ENCODE measurements around the gene KCNJ9.

Gene KCNJ9

GRCh38 chr1:160137216-160137862 lies 56.0 kb downstream of the KCNJ9 start:
- no peak for TF ChIP-seq CTCF (IDR thresholded peaks at IDR 0.05; ENCODE audit: poor library complexity, severe bottlenecking)
- no peaks in the 10 kb centered on the region for H3K27me3 ChIP-seq (ENCODE audit: insufficient read depth, poor library complexity, severe bottlenecking)
- no peaks in the 10 kb centered on the region for H3K4me1 ChIP-seq (ENCODE audit: insufficient read depth, poor library complexity, severe bottlenecking)
- no peak overlapping the region for H3K4me3 ChIP-seq (ENCODE audit: severe bottlenecking)
- H3K9me3 ChIP-seq (ENCODE audit: severe bottlenecking): no peaks in the 10 kb centered on the region
- ATAC-seq (ENCODE audit: low read depth) (no peak), DNase-seq (ENCODE audit: low spot score) (no peak)
- H3K36me3 ChIP-seq (ENCODE audit: low read depth): no peaks in the 10 kb centered on the region
- no peak overlapping the region for H3K27ac ChIP-seq (ENCODE audit: poor library complexity, severe bottlenecking)

- no peak for TF ChIP-seq CTCF (IDR thresholded peaks at IDR 0.05; ENCODE audit: poor library complexity, severe bottlenecking)
- no peak for ATAC-seq (ENCODE audit: low read depth)
- no peaks in the 10 kb centered on the region for H3K9me3 ChIP-seq (ENCODE audit: severe bottlenecking)
- no peaks in the 10 kb centered on the region for H3K4me1 ChIP-seq (ENCODE audit: insufficient read depth, poor library complexity, severe bottlenecking)
- no peak for DNase-seq (ENCODE audit: low spot score)
- no peaks in the 10 kb centered on the region for H3K27me3 ChIP-seq (ENCODE audit: insufficient read depth, poor library complexity, severe bottlenecking)
- H3K4me3 ChIP-seq (ENCODE audit: severe bottlenecking): no peak overlapping the region
- H3K27ac ChIP-seq (ENCODE audit: poor library complexity, severe bottlenecking): no peak overlapping the region
- no peaks in the 10 kb centered on the region for H3K36me3 ChIP-seq (ENCODE audit: low read depth)
Measured at GRCh38 chr1:160139840-160140239, 58.5 kb downstream of the KCNJ9 start.

Data from RWPE2 (cell line).